Upper lobe of right lung (tissue), 1 donor: ENCODE data around the gene NLRP5. TPM values are rescaled to one million over a fixed set of nuclear protein-coding genes. Genes with fewer than 3 reads are reported as not detected.

Experiments used
- ATAC-seq: fragments of 200-7000 bp; cut with Tn5 transposase; one replicate; pipeline ENCODE4 v1.9.1; 2020; ENCODE audit warnings: mild to moderate bottlenecking, moderate library complexity
- DNase-seq: peaks from one replicate; pipeline ENCODE4 v3.0.0-alpha.2; 2020
- H3K27ac ChIP-seq: fragments of 200-600 bp; one replicate; pipeline ENCODE4 v1.8.0; 2022
- H3K27me3 ChIP-seq: fragments of 200-600 bp; one replicate; pipeline ENCODE4 v1.8.0; 2022; ENCODE audit warnings: mild to moderate bottlenecking
- H3K36me3 ChIP-seq: fragments of 200-600 bp; one replicate; pipeline ENCODE4 v1.8.0; 2022
- H3K4me1 ChIP-seq: fragments of 200-600 bp; one replicate; pipeline ENCODE4 v1.8.0; 2022
- H3K4me3 ChIP-seq: fragments of 200-600 bp; one replicate; pipeline ENCODE4 v1.8.0; 2022; ENCODE audit warnings: mild to moderate bottlenecking
- H3K9me3 ChIP-seq: fragments of 200-600 bp; one replicate; pipeline ENCODE4 v1.8.0; 2022
- intact Hi-C: fragments of 100-400 bp; cut with DNase I; formaldehyde crosslinking; loops from one replicate; pipeline ENCODE4 v1.11.0; 2022
- total RNA-seq: library from RNA; stranded (reverse); fragmentation: NEBNext Ultra II Directional; extraction: Animal tissue kit (Norgen Biotek cat#: 25700); gene quantifications from one replicate; pipeline ENCODE4 v1.2.1, GENCODE V29; 2021
- TF ChIP-seq, protein P1 (sequence below): fragments of 200-600 bp; IDR thresholded peaks from one replicate; pipeline ENCODE4 v1.8.0; 2022; ENCODE audit warnings: antibody characterized with exemption
- donor health status: DM: no; HTN: yes; CAD: no; lungs with severe emphysema.

The NLRP5 gene
- total RNA-seq, 1 donor from 2014 or later, result not detected

DNA sequence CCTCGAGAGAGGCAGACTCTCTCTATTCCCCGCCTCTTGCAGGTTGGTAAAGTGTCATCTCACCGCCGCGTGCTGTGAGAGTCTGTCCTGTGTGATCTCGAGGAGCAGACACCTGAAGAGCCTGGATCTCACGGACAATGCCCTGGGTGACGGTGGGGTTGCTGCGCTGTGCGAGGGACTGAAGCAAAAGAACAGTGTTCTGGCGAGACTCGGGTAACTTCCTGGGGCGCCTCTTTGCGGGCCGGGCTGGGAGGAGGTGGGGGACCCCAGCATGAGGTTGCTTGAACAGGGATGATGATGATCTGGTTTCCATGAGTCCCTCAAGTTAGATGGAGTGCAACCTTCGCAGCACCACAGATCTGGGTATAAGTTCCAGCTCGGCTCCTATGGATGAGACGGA lies 67.0 kb downstream of the NLRP5 start:
- no peaks in the 10 kb centered on the region for H3K4me1 ChIP-seq
- no peak for ATAC-seq

DNA sequence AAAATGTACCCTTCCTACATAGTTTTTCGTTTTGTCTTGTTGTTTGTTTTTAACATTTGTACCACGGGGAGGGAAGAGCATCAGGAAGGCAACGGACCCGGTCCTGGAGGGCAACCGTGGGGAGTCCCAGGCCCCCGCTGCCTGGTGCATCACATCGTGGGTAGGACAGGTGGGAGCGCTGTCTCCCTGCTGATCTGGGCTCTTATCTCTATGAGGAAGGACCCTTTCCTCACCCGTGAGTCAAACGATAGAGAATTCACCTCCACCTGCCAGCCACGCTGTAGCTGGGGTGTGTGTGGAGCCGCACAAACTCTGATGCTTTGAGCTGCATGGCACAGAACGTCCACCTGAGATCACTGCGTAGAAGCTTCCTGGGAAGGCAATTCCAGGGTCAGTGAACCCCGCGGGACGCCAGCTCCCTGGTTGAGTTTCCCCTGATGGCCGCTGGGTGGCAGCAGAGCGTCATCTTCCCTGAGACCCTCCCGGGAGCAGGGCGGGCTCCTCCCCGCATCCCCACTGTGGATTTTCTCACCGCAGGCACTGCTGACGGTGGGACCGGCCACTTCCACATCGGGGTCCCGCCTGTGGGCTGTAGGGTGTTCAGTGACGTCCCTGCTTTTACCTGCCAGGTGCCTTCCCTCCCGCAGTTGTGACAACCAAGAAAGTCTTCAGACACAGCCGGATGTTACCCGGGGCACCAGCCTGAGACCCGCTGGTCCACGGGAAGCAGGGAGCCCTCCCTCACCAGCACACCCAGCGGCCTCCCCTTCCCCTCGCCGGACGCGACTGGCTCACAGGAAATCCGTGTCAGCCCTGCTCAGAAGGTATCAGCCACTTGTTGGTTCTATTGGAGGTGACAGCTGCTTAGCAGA lies 79.8 kb downstream of the NLRP5 start:
- H3K36me3 ChIP-seq, result no peaks in the 10 kb centered on the region
- peak overlapping the region; percentile 24 for H3K4me3 ChIP-seq
- no peak overlapping the region for H3K27ac ChIP-seq
- TF ChIP-seq, protein P1, sequence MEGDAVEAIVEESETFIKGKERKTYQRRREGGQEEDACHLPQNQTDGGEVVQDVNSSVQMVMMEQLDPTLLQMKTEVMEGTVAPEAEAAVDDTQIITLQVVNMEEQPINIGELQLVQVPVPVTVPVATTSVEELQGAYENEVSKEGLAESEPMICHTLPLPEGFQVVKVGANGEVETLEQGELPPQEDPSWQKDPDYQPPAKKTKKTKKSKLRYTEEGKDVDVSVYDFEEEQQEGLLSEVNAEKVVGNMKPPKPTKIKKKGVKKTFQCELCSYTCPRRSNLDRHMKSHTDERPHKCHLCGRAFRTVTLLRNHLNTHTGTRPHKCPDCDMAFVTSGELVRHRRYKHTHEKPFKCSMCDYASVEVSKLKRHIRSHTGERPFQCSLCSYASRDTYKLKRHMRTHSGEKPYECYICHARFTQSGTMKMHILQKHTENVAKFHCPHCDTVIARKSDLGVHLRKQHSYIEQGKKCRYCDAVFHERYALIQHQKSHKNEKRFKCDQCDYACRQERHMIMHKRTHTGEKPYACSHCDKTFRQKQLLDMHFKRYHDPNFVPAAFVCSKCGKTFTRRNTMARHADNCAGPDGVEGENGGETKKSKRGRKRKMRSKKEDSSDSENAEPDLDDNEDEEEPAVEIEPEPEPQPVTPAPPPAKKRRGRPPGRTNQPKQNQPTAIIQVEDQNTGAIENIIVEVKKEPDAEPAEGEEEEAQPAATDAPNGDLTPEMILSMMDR, result peak; percentile 92
- peak; percentile 94 for ATAC-seq
- H3K27me3 ChIP-seq, result peaks cover 18% of the 10 kb centered on the region
- intact Hi-C loops, result no loop called here
- H3K9me3 ChIP-seq, result no peaks in the 10 kb centered on the region
- DNase-seq, result peak; percentile 83
- peaks cover 8% of the 10 kb centered on the region for H3K4me1 ChIP-seq

More for the DNA sequence above, 67.0 kb downstream of the NLRP5 start:
- intact Hi-C loops, result no loop called here
- no peak overlapping the region for H3K4me3 ChIP-seq
- H3K27ac ChIP-seq, result no peak overlapping the region
- no peaks in the 10 kb centered on the region for H3K9me3 ChIP-seq
- H3K27me3 ChIP-seq, result peaks cover 5% of the 10 kb centered on the region
- TF ChIP-seq, protein P1, result no peak
- no peak for DNase-seq
- no peaks in the 10 kb centered on the region for H3K36me3 ChIP-seq

DNA sequence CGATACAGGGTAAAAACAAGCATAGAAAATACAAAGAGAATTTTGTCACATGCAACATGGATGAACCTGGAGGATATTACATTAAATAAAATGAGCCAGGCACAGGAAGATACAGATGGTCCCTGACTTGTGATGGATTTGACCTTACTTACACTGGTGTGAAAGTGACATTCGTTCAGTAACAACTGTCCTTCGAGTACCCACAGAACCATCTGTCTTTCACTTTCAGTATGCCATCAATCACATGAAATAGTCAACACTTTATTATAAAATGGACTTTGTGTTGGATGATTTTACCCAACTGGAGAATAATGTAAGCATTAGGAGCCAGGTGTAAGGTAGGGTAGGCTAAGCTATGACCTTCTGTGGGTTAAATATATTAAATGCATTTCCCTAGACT lies 83.1 kb downstream of the NLRP5 start:
- no peaks in the 10 kb centered on the region for H3K36me3 ChIP-seq
- no peak overlapping the region for H3K4me3 ChIP-seq
- H3K27ac ChIP-seq, result no peak overlapping the region
- peaks cover 8% of the 10 kb centered on the region for H3K4me1 ChIP-seq
- peaks cover 18% of the 10 kb centered on the region for H3K27me3 ChIP-seq
- TF ChIP-seq, protein P1, result no peak
- ATAC-seq, result no peak
- intact Hi-C loops, result no loop called here
- H3K9me3 ChIP-seq, result no peaks in the 10 kb centered on the region
- no peak for DNase-seq

DNA sequence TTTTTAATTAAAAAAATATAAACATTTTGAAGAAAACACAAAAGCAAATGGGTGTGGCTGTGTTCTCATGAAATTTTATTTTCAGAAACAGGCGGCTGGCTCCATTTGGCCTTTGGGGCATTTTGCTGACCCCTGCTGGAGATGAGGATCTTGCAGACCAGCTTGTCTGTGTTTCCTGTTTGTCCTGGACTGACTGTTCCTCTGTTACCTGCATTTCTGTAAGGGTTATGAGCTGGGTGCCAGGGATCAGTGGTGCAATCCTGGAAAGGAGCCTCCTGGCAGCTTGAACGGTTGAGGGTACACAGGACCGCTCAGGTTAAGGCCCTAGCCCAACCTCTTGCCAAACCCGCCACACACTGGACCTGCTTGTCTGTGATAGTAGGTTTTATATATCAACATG lies 84.6 kb downstream of the NLRP5 start:
- H3K4me3 ChIP-seq, result no peak overlapping the region
- DNase-seq, result no peak
- no peak for ATAC-seq
- TF ChIP-seq, protein P1, result no peak
- no peaks in the 10 kb centered on the region for H3K36me3 ChIP-seq
- H3K4me1 ChIP-seq, result peaks cover 6% of the 10 kb centered on the region
- intact Hi-C loops, result no loop called here
- H3K9me3 ChIP-seq, result no peaks in the 10 kb centered on the region
- H3K27me3 ChIP-seq, result peaks cover 10% of the 10 kb centered on the region
- no peak overlapping the region for H3K27ac ChIP-seq

DNA sequence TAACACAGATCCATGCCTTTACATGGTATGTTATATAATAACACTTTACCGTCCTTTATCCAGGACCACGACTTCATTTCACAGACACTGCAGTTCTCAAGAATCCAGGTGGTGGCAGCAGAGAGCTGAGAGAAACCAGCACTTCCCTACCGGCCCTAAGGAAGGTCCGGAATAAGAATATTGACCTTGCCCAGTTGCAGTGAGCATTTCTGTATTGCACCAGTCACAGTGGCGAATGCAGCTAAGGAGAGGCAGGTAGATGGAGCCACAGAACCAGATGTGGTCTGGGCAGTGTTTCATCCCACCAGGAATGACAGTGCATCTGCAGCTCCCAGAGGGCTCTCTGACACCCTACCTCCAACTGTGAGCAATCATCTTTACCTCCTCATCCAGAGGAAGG lies 89.9 kb downstream of the NLRP5 start:
- Histone ChIP-seq H3K27ac (no peak overlapping the region), H3K4me1 (peaks cover 6% of the 10 kb centered on the region), H3K36me3 (no peaks in the 10 kb centered on the region), H3K4me3 (no peak overlapping the region), H3K9me3 (no peaks in the 10 kb centered on the region), H3K27me3 (no peaks in the 10 kb centered on the region)
- intact Hi-C loops, result loop anchor here (5.0 kb wide), 2 partner anchors 96 to 256 kb away; no protein-coding TSS in a partner anchor
- ATAC-seq (peak; percentile 79), DNase-seq (no peak)
- TF ChIP-seq, protein P1, result peak; percentile 85
